OCI-LY1 (cell line): Measurements from ENCODE around the gene FYN.

ENCODE experiments used
- H2AFZ ChIP-seq: fragments of 200-600 bp; sonication (generic), shearing (Covaris generic); 2 replicates; pipeline ENCODE4 v1.6.0; 2014; ENCODE audit warnings: antibody characterized with exemption, mild to moderate bottlenecking, low read length
- H3F3A ChIP-seq: fragments of 200-600 bp; sonication (generic), shearing (Covaris generic); 2 replicates; pipeline ENCODE4 v1.6.0; 2014; ENCODE audit warnings: mild to moderate bottlenecking, antibody characterized with exemption, low read length, moderate library complexity; ENCODE audit not compliant: insufficient read depth
- H3K27ac ChIP-seq: fragments of 200-600 bp; sonication (generic); 2 replicates; pipeline ENCODE4 v1.5.1; 2014; ENCODE audit warnings: low read length, mixed run types, mild to moderate bottlenecking, low read depth; ENCODE audit not compliant: poor library complexity, severe bottlenecking
- H3K27me3 ChIP-seq: fragments of 200-600 bp; sonication (generic); 2 replicates; pipeline ENCODE4 v1.6.0; 2014; ENCODE audit warnings: antibody characterized with exemption, mild to moderate bottlenecking, low read length, moderate library complexity; ENCODE audit not compliant: insufficient read depth
- H3K36me3 ChIP-seq: fragments of 200-600 bp; sonication (generic); 2 replicates; pipeline ENCODE4 v1.6.1; 2014; ENCODE audit warnings: mild to moderate bottlenecking, antibody characterized with exemption, low read length, moderate library complexity, mixed read lengths; ENCODE audit not compliant: insufficient read depth
- H3K4me1 ChIP-seq: fragments of 200-600 bp; sonication (generic); 2 replicates; pipeline ENCODE4 v1.5.1; 2014; ENCODE audit warnings: mild to moderate bottlenecking, low read length, moderate library complexity; ENCODE audit not compliant: insufficient read depth, severe bottlenecking
- H3K4me2 ChIP-seq: fragments of 200-600 bp; sonication (generic), shearing (Covaris generic); 2 replicates; pipeline ENCODE4 v1.6.1; 2014; ENCODE audit warnings: low read length
- H3K4me3 ChIP-seq: fragments of 200-600 bp; sonication (generic); 2 replicates; pipeline ENCODE4 v1.5.1; 2014; ENCODE audit warnings: low read length, low read depth, mild to moderate bottlenecking, mixed read lengths; ENCODE audit not compliant: poor library complexity, severe bottlenecking
- H3K79me2 ChIP-seq: fragments of 200-600 bp; shearing (Covaris generic); 2 replicates; pipeline ENCODE4 v1.6.1; 2016; ENCODE audit warnings: mixed run types, low read length, mixed read lengths; ENCODE audit not compliant: insufficient read depth
- H3K9ac ChIP-seq: fragments of 200-600 bp; sonication (generic), shearing (Covaris generic); 2 replicates; pipeline ENCODE4 v1.6.1; 2014; ENCODE audit warnings: mild to moderate bottlenecking, low read length, mixed read lengths
- H3K9me2 ChIP-seq: fragments of 200-600 bp; sonication (generic), shearing (Covaris generic); 2 replicates; pipeline ENCODE4 v1.6.1; 2014; ENCODE audit warnings: low read depth, mild to moderate bottlenecking, low read length, mixed read lengths
- H3K9me3 ChIP-seq: fragments of 200-600 bp; shearing (Covaris generic); 2 replicates; pipeline ENCODE4 v1.6.1; 2014; ENCODE audit warnings: low read length, mixed read lengths
- H4K20me1 ChIP-seq: fragments of 200-600 bp; sonication (generic), shearing (Covaris generic); 2 replicates; pipeline ENCODE4 v1.6.0; 2016; ENCODE audit warnings: mild to moderate bottlenecking, low read length; ENCODE audit not compliant: insufficient read depth
- EZH2 ChIP-seq: fragments of 200-600 bp; sonication (generic), shearing (Covaris generic); IDR thresholded peaks from 2 replicates; pipeline ENCODE4 v1.8.0; 2017; ENCODE audit warnings: borderline replicate concordance, mixed run types, mild to moderate bottlenecking, antibody characterized with exemption, low read length, moderate library complexity, mixed read lengths
- TF ChIP-seq, protein P1 (sequence below): fragments of 200-600 bp; sonication (generic), shearing (Covaris generic); IDR thresholded peaks from 2 replicates; pipeline ENCODE4 v1.5.1; 2017; ENCODE audit warnings: mild to moderate bottlenecking, antibody characterized with exemption, low read length, moderate library complexity, mixed read lengths

FYN gene

DNA sequence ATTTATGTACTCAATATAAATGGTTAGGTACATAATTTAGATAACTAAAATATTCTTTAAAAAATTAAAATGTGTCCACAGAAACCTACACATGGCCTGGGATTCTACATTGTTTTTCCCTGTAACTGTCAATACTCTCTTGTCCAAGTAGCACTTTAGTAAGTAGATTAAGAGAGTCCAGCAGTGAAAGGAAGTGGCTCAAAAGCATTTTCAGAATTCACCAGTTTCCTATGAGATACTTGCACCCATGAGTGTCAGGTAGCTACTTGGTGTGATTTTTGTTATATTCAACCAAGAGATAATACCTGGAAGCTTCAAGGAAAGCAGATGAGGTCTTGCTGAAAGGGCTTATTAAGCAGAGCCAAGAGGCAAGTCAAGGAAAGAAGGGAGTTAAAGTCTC, 126.3 kb downstream of the FYN start:
- H3K36me3 ChIP-seq: no peaks in the 10 kb centered on the region
- peaks cover 4% of the 10 kb centered on the region for H3K4me1 ChIP-seq
- no peaks in the 10 kb centered on the region for H3K27me3 ChIP-seq
- no peaks in the 10 kb centered on the region for H4K20me1 ChIP-seq
- H3K79me2 ChIP-seq: no peaks in the 10 kb centered on the region
- no peak overlapping the region for H3K9ac ChIP-seq
- no peak overlapping the region for H3K4me2 ChIP-seq
- no peaks in the 10 kb centered on the region for H3K9me3 ChIP-seq
- H3F3A ChIP-seq: no peaks in the 10 kb centered on the region
- no peak overlapping the region for H3K4me3 ChIP-seq
- no peak overlapping the region for H3K27ac ChIP-seq
- no peak overlapping the region for H2AFZ ChIP-seq
- no peak for TF ChIP-seq EZH2
- TF ChIP-seq, protein P1, sequence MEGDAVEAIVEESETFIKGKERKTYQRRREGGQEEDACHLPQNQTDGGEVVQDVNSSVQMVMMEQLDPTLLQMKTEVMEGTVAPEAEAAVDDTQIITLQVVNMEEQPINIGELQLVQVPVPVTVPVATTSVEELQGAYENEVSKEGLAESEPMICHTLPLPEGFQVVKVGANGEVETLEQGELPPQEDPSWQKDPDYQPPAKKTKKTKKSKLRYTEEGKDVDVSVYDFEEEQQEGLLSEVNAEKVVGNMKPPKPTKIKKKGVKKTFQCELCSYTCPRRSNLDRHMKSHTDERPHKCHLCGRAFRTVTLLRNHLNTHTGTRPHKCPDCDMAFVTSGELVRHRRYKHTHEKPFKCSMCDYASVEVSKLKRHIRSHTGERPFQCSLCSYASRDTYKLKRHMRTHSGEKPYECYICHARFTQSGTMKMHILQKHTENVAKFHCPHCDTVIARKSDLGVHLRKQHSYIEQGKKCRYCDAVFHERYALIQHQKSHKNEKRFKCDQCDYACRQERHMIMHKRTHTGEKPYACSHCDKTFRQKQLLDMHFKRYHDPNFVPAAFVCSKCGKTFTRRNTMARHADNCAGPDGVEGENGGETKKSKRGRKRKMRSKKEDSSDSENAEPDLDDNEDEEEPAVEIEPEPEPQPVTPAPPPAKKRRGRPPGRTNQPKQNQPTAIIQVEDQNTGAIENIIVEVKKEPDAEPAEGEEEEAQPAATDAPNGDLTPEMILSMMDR: no peak
- H3K9me2 ChIP-seq: no peaks in the 10 kb centered on the region

DNA sequence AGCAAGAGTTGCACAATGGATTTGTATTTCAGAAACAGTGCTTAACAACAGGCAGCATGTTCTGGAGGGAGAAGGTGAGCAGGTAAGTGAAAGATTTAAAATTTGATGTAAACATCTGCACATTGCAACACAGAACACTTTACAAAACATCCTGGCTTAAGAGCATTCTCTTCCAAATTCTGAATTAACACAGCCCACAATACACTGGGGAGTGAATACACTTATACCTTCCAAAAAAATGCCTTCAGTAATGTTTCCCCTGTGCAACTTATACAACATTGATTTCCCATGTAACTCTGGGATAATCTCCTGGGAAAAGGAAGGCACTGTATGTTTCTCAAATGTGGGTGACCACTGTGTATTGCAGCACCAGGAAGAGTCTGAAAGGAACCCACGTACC, 127.6 kb downstream of the FYN start:
- H3K9ac ChIP-seq: no peak overlapping the region
- no peak overlapping the region for H2AFZ ChIP-seq
- no peak overlapping the region for H3K4me2 ChIP-seq
- H3F3A ChIP-seq: no peaks in the 10 kb centered on the region
- H3K4me1 ChIP-seq: no peaks in the 10 kb centered on the region
- no peaks in the 10 kb centered on the region for H3K9me3 ChIP-seq
- no peak overlapping the region for H3K27ac ChIP-seq
- H3K9me2 ChIP-seq: no peaks in the 10 kb centered on the region
- no peak overlapping the region for H3K4me3 ChIP-seq
- H4K20me1 ChIP-seq: no peaks in the 10 kb centered on the region
- H3K79me2 ChIP-seq: no peaks in the 10 kb centered on the region
- H3K36me3 ChIP-seq: no peaks in the 10 kb centered on the region
- no peaks in the 10 kb centered on the region; the same call in 1 of the 2 replicates for H3K27me3 ChIP-seq
- no peak for TF ChIP-seq EZH2
- TF ChIP-seq, protein P1: no peak

DNA sequence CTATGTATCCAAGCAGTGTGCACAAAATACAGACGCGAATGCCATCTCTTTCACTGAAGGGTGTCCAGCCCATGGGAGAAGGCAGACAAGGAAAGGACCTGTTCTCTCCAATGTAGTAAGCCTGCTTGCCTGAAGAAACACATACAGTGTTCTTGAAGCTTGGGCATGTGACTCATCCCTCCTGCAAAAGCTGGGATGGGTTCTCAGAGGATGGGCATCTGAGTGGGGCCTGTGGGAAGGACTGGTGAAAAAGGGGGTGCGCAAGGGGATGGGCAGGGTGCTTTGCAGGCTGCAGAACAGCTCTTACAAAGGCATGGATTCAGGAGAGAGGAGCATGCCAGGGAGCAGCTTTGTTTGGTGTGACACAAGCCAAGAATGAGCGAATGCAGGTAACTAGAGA, 128.1 kb downstream of the FYN start:
- Histone ChIP-seq H3K27ac (no peak overlapping the region), H3K9me2 (no peaks in the 10 kb centered on the region), H3K4me1 (no peaks in the 10 kb centered on the region), H3K9me3 (no peaks in the 10 kb centered on the region), H3K36me3 (no peaks in the 10 kb centered on the region), H3K79me2 (no peaks in the 10 kb centered on the region), H4K20me1 (no peaks in the 10 kb centered on the region), H3K4me3 (no peak overlapping the region), H3K9ac (no peak overlapping the region), H2AFZ (no peak overlapping the region), H3K4me2 (no peak overlapping the region), H3K27me3 (no peaks in the 10 kb centered on the region; the same call in 1 of the 2 replicates), H3F3A (no peaks in the 10 kb centered on the region)
- no peak for TF ChIP-seq EZH2
- TF ChIP-seq, protein P1: no peak
